Endothelial cell of umbilical vein (primary cell): Measurements from ENCODE around the gene CD276. TPM values are rescaled to one million over a fixed set of nuclear protein-coding genes. Genes with fewer than 3 reads are reported as not detected.

Experiments used
- BruUV-seq: library from RNA; stranded (reverse); fragments of 400-500 nt; replicated peaks from 2 replicates; lab custom pipeline; 2021; lab: Mats Ljungman, UMichigan
- CTCF ChIA-PET: fragments of 300-600, 350-600 bp; sonication (Branson Sonifier 250); formaldehyde crosslinking; loops from one replicate; lab custom pipeline; 2021; ENCODE audit warnings: antibody characterized with exemption, inconsistent platforms; lab: Charles Lee
- POLR2A ChIA-PET: fragments of 300-600, 350-600 bp; sonication (Branson Sonifier 250); formaldehyde crosslinking; loops from one replicate; lab custom pipeline; 2021; ENCODE audit warnings: antibody characterized with exemption, inconsistent platforms; lab: Charles Lee
- DNase-seq: peaks from one replicate; pipeline ENCODE4 v3.0.0-alpha.2; 2011; ENCODE audit warnings: low read depth, low spot score
- FAIRE-seq: peaks from 2 replicates; lab custom pipeline; 2011; peaks lifted over from hg19 to GRCh38; lab: Jason Lieb, UNC
- H2AFZ ChIP-seq: 2 replicates; pipeline ENCODE4 v1.6.0; 2012; ENCODE audit warnings: low read depth, low read length, control low read depth, inconsistent platforms
- H3K27ac ChIP-seq: 2 replicates; pipeline ENCODE4 v1.5.1; 2011; ENCODE audit warnings: low read depth, mild to moderate bottlenecking, control low read depth, low read length, moderate library complexity; ENCODE audit not compliant: insufficient read depth
- H3K27me3 ChIP-seq, 2 experiments: 2 replicates each; pipeline versions ENCODE4 v1.6.0 to v1.6.1; 2011; ENCODE audit warnings: low read length in 2 of 2, mixed read lengths in 1 of 2; ENCODE audit not compliant: control insufficient read depth in 2 of 2, insufficient read depth in 2 of 2
- H3K36me3 ChIP-seq, 2 experiments: 2 replicates in 1 of 2; 3 replicates in 1 of 2; pipeline ENCODE4 v1.5.1; 2011; ENCODE audit warnings: low read length in 2 of 2, mild to moderate bottlenecking in 1 of 2, moderate library complexity in 1 of 2; ENCODE audit not compliant: control insufficient read depth in 2 of 2, insufficient read depth in 2 of 2; ENCODE audit errors: extremely low read depth in 1 of 2
- H3K4me1 ChIP-seq: 3 replicates; pipeline ENCODE4 v1.5.1; 2011; ENCODE audit warnings: mild to moderate bottlenecking, low read length; ENCODE audit not compliant: control insufficient read depth, insufficient read depth; ENCODE audit errors: extremely low read depth
- H3K4me2 ChIP-seq: 2 replicates; pipeline ENCODE4 v1.6.1; 2011; ENCODE audit warnings: low read length, control low read depth, mixed read lengths; ENCODE audit not compliant: insufficient read depth
- H3K4me3 ChIP-seq, 3 experiments: fragments of 200-600 bp in 1 of 3; sonication (generic), shearing (Covaris generic) in 1 of 3; replicated peaks in 1 of 3; 2 replicates each; pipeline ENCODE4 v1.5.1; 2011 to 2016; ENCODE audit warnings: control low read depth in 3 of 3, low read length in 3 of 3, mild to moderate bottlenecking in 2 of 3, inconsistent platforms in 1 of 3, low read depth in 1 of 3, moderate library complexity in 1 of 3; ENCODE audit not compliant: insufficient read depth in 1 of 3
- H3K79me2 ChIP-seq: 2 replicates; pipeline ENCODE4 v1.6.0; 2012; ENCODE audit warnings: low read length, inconsistent platforms; ENCODE audit not compliant: control insufficient read depth, insufficient read depth
- H3K9ac ChIP-seq: replicated peaks from 2 replicates; pipeline ENCODE3; 2011; ENCODE audit warnings: low read length, control low read depth; ENCODE audit not compliant: insufficient read depth; ENCODE audit errors: extremely low read depth
- H3K9me1 ChIP-seq: replicated peaks from 3 replicates; pipeline ENCODE4 v1.6.0; 2011; ENCODE audit warnings: mild to moderate bottlenecking, low read length; ENCODE audit not compliant: control insufficient read depth, insufficient read depth; ENCODE audit errors: extremely low read depth
- H3K9me3 ChIP-seq: replicated peaks from 2 replicates; pipeline ENCODE4 v1.5.1; 2012; ENCODE audit warnings: low read length, inconsistent platforms; ENCODE audit not compliant: control insufficient read depth, insufficient read depth
- H4K20me1 ChIP-seq: replicated peaks from 2 replicates; pipeline ENCODE3; 2011; ENCODE audit warnings: mild to moderate bottlenecking, low read length; ENCODE audit not compliant: control insufficient read depth, insufficient read depth; ENCODE audit errors: extremely low read depth
- CTCF ChIP-seq, 2 donors: IDR thresholded peaks; 1 replicate in 1 of 2; 2 replicates in 1 of 2; pipeline ENCODE4 v1.5.1; 2011; ENCODE audit warnings: low read length in 2 of 2, mild to moderate bottlenecking in 2 of 2, moderate library complexity in 2 of 2, control low read depth in 1 of 2, inconsistent platforms in 1 of 2, low read depth in 1 of 2; ENCODE audit not compliant: insufficient read depth in 1 of 2; ENCODE audit errors: extremely low read depth in 1 of 2
- EZH2 ChIP-seq: IDR thresholded peaks from 2 replicates; pipeline ENCODE4 v1.6.1; 2012; ENCODE audit warnings: borderline replicate concordance, low read depth, mild to moderate bottlenecking, moderate library complexity, low read length, inconsistent platforms; ENCODE audit not compliant: severe bottlenecking
- FOS ChIP-seq: IDR thresholded peaks from 2 replicates; pipeline ENCODE4 v1.6.1; 2011; ENCODE audit warnings: mild to moderate bottlenecking, low read length, moderate library complexity, borderline replicate concordance; ENCODE audit not compliant: insufficient read depth
- GATA2 ChIP-seq: IDR thresholded peaks from 2 replicates; pipeline ENCODE4 v1.7.0; 2011; ENCODE audit warnings: low read depth, mild to moderate bottlenecking, moderate library complexity, mixed read lengths, low read length; ENCODE audit not compliant: insufficient read length, insufficient read depth
- JUN ChIP-seq: IDR thresholded peaks from 2 replicates; pipeline ENCODE4 v1.6.1; 2011; ENCODE audit warnings: borderline replicate concordance, low read depth; ENCODE audit not compliant: insufficient read length, insufficient read depth
- MAX ChIP-seq: IDR thresholded peaks from 2 replicates; pipeline ENCODE4 v1.6.1; 2011; ENCODE audit not compliant: insufficient read depth, insufficient read length
- MYC ChIP-seq: IDR thresholded peaks from one replicate; pipeline ENCODE4 v1.6.1; 2011; ENCODE audit warnings: mild to moderate bottlenecking, low read depth, low read length
- POLR2A ChIP-seq: IDR thresholded peaks from 2 replicates; pipeline ENCODE4 v1.6.1; 2012; ENCODE audit warnings: low read depth, mild to moderate bottlenecking, control low read depth, low read length
- POLR2AphosphoS5 ChIP-seq: IDR thresholded peaks from 2 replicates; pipeline ENCODE4 v1.6.1; 2012; ENCODE audit warnings: low read depth, mild to moderate bottlenecking, control low read depth, low read length, moderate library complexity; ENCODE audit not compliant: insufficient read depth
- dilution Hi-C: fragments of 300-500 bp; cut with MboI; formaldehyde crosslinking; loops from one replicate; pipeline ENCODE4 v1.15.0; 2019; ENCODE audit warnings: low sequenced_read_pairs; ENCODE audit not compliant: extremely low pct_ligation_motif_present
- intact Hi-C: fragments of 100-400 bp; cut with micrococcal nuclease; formaldehyde crosslinking; loops from one replicate; pipeline ENCODE4 v1.10.0; 2022
- polyA plus RNA-seq, 4 experiments: library from polyadenylated mRNA; depleted of rRNA in 3 of 4; stranded (reverse) in 3 of 4; unstranded in 1 of 4; fragments of >200 nt; gene quantifications; 2 replicates each; pipeline versions ENCODE4 v1.2.1 to v1.2.3, GENCODE V29; 2011 to 2012; ENCODE audit warnings: missing spikeins in 1 of 4
- total RNA-seq: library from RNA; stranded (reverse); gene quantifications from 2 replicates; pipeline ENCODE4 v1.2.3, GENCODE V29; 2021

The CD276 gene
- total and polyA plus RNA-seq, 2 donors (not counting 3 experiments of a cell fraction or from before 2014, with no cell fraction given): 73.6 to 85.7 TPM

GRCh38 chr15:73732930-73733329 is 48.7 kb downstream of the CD276 start:
- Histone ChIP-seq H3K27me3 (no peaks in the 10 kb centered on the region), H2AFZ (no peak overlapping the region), H4K20me1 (no peaks in the 10 kb centered on the region), H3K36me3 (no peaks in the 10 kb centered on the region), H3K4me2 (no peak overlapping the region), H3K4me1 (no peaks in the 10 kb centered on the region), H3K4me3 (no peak overlapping the region), H3K27ac (no peak overlapping the region), H3K9me3 (no peaks in the 10 kb centered on the region), H3K9ac (no peak overlapping the region), H3K79me2 (no peaks in the 10 kb centered on the region), H3K9me1 (no peaks in the 10 kb centered on the region)
- intact Hi-C loops: no loop called here
- BruUV-seq: no TSS peak
- CTCF ChIA-PET: interaction anchor here (1.7 kb wide), 1 partner anchor 15 kb away, joined by 4 read pairs; no protein-coding TSS in a partner anchor
- TF ChIP-seq POLR2A (no peak), EZH2 (no peak), MAX (no peak), CTCF (IDR thresholded peaks at IDR 0.05; ENCODE audit: extremely low read depth in 1 of 2, insufficient read depth in 1 of 2, low read depth in 1 of 2, low read length in 2 of 2) (no peak), FOS (no peak), MYC (no peak), JUN (no peak), GATA2 (no peak), POLR2AphosphoS5 (no peak)
- no peak for FAIRE-seq
- POLR2A ChIA-PET: no interaction called here
- dilution Hi-C loops: no loop called here
- no peak for DNase-seq
